ENCODE measurements around the gene SCN10A.
A peak's percentile ranks its signal among the peaks of the same experiment; 100 is the strongest.

SCN10A gene

GRCh38 chr3:38717355-38718240 is 98.4 kb downstream of the SCN10A start:
- no peak for DNase-seq

GRCh38 chr3:38713121-38713520 is 102.9 kb downstream of the SCN10A start:
- DNase-seq = no peak

- no peak for DNase-seq
Measured at GRCh38 chr3:38711321-38711720, 104.7 kb downstream of the SCN10A start.

GRCh38 chr3:38707730-38708129 is 108.3 kb downstream of the SCN10A start:
- DNase-seq = no peak

- no peak for DNase-seq
Measured at GRCh38 chr3:38706961-38707360, 109.1 kb downstream of the SCN10A start.

GRCh38 chr3:38702231-38702630 is 113.8 kb downstream of the SCN10A start:
- DNase-seq = no peak

GRCh38 chr3:38698760-38699159 is 117.3 kb downstream of the SCN10A start:
- no peak for DNase-seq

- no peak for DNase-seq
Measured at GRCh38 chr3:38698061-38698460, 118.0 kb downstream of the SCN10A start.

GRCh38 chr3:38696034-38696433 is 120.0 kb downstream of the SCN10A start:
- no peak for DNase-seq

GRCh38 chr3:38690185-38690584 is 125.8 kb downstream of the SCN10A start:
- no peak for DNase-seq

- DNase-seq = no peak
Measured at GRCh38 chr3:38689774-38690173, 126.2 kb downstream of the SCN10A start.

- no peak for DNase-seq
Measured at GRCh38 chr3:38689346-38689745, 126.7 kb downstream of the SCN10A start.

GRCh38 chr3:38687321-38687720 is 128.7 kb downstream of the SCN10A start:
- DNase-seq = no peak

GRCh38 chr3:38684546-38684945 is 131.5 kb downstream of the SCN10A start:
- DNase-seq = no peak

GRCh38 chr3:38669668-38670067 is 146.3 kb downstream of the SCN10A start:
- no peak for DNase-seq

GRCh38 chr3:38662544-38662943 is 153.5 kb downstream of the SCN10A start:
- DNase-seq = no peak

- DNase-seq = no peak
Measured at GRCh38 chr3:38658841-38659240, 157.2 kb downstream of the SCN10A start.

- no peak for DNase-seq
Measured at GRCh38 chr3:38657369-38657768, 158.6 kb downstream of the SCN10A start.

GRCh38 chr3:38655708-38656300 is 160.2 kb downstream of the SCN10A start:
- peak in 1 of 2 donors; percentile 12 for DNase-seq

- DNase-seq = no peak
Measured at GRCh38 chr3:38653685-38654537, 162.1 kb downstream of the SCN10A start.

GRCh38 chr3:38652934-38653333 is 163.1 kb downstream of the SCN10A start:
- no peak for DNase-seq

- peak; percentile 11 to 18 for DNase-seq
Measured at GRCh38 chr3:38651153-38651789, 164.7 kb downstream of the SCN10A start.
